GM12878 (cell line): Measurements from ENCODE around the gene PPP1R13L. TPM values are rescaled to one million over a fixed set of nuclear protein-coding genes. Genes with fewer than 3 reads are reported as not detected.
A peak's percentile ranks its signal among the peaks of the same experiment; 100 is the strongest.

ENCODE experiments used
- CBFB ChIP-seq: IDR thresholded peaks from 2 replicates; pipeline ENCODE4 v1.6.1; 2016; ENCODE audit warnings: antibody characterized with exemption, low read depth
- CBX3 ChIP-seq: fragments of 200-600 bp; sonication (generic); IDR thresholded peaks from 2 replicates; pipeline ENCODE4 v1.6.1; 2016; ENCODE audit warnings: low read depth, borderline replicate concordance
- CHD4 ChIP-seq: fragments of 200-600 bp; sonication (generic); IDR thresholded peaks from 2 replicates; pipeline ENCODE4 v1.6.1; 2016; ENCODE audit warnings: mild to moderate bottlenecking
- CREM ChIP-seq: IDR thresholded peaks from 2 replicates; pipeline ENCODE4 v1.6.1; 2014; ENCODE audit warnings: antibody characterized with exemption, low read depth
- E2F4 ChIP-seq: IDR thresholded peaks from 2 replicates; pipeline ENCODE4 v1.6.1; 2012; ENCODE audit warnings: low read depth, low read length, improper control_type of control experiment
- ETV6 ChIP-seq, 2 experiments: fragments of 450-650 bp in 1 of 2; IDR thresholded peaks in 1 of 2; conservative IDR thresholded peaks in 1 of 2; 2 replicates each; pipeline ENCODE4 v1.6.1; 2014; ENCODE audit warnings: antibody characterized with exemption in 1 of 2, borderline replicate concordance in 1 of 2, low read depth in 1 of 2, mild to moderate bottlenecking in 1 of 2, moderate library complexity in 1 of 2
- FOS ChIP-seq: IDR thresholded peaks from 3 replicates; pipeline ENCODE4 v1.6.1; 2011; ENCODE audit warnings: borderline replicate concordance; ENCODE audit not compliant: insufficient read length; ENCODE audit errors: extremely low read depth
- HCFC1 ChIP-seq: fragments of 150-350 bp; IDR thresholded peaks from 2 replicates; pipeline ENCODE4 v1.6.1; 2014; ENCODE audit warnings: low read length
- IKZF2 ChIP-seq, 2 experiments: fragments of 450-650 bp; IDR thresholded peaks; 2 replicates each; pipeline ENCODE4 v1.6.1; 2017; ENCODE audit warnings: mild to moderate bottlenecking in 2 of 2, moderate library complexity in 2 of 2
- NR2C2 ChIP-seq: IDR thresholded peaks from 2 replicates; pipeline ENCODE4 v1.6.1; 2011; ENCODE audit warnings: borderline replicate concordance, low read depth; ENCODE audit not compliant: control insufficient read depth, insufficient read length
- PKNOX1 ChIP-seq: fragments of 450-650 bp; IDR thresholded peaks from 2 replicates; pipeline ENCODE4 v1.6.1; 2016; ENCODE audit warnings: mild to moderate bottlenecking
- SIX5 ChIP-seq: IDR thresholded peaks from 2 replicates; pipeline ENCODE4 v1.6.1; 2011; ENCODE audit warnings: mild to moderate bottlenecking, low read depth, low read length, moderate library complexity; ENCODE audit not compliant: severe bottlenecking
- TCF12 ChIP-seq: IDR thresholded peaks from 2 replicates; pipeline ENCODE4 v1.6.1; 2011; ENCODE audit warnings: low read depth, mild to moderate bottlenecking, low read length
- TCF7 ChIP-seq: IDR thresholded peaks from 2 replicates; pipeline ENCODE4 v1.6.1; 2014; ENCODE audit warnings: antibody characterized with exemption, borderline replicate concordance
- YY1 ChIP-seq: IDR thresholded peaks from 2 replicates; pipeline ENCODE4 v1.6.1; 2011; ENCODE audit warnings: low read depth, mild to moderate bottlenecking, low read length
- ZNF274 ChIP-seq: IDR thresholded peaks from one replicate; pipeline ENCODE4 v1.8.0; 2011; ENCODE audit not compliant: insufficient read length, insufficient read depth
- polyA plus RNA-seq, 11 experiments: library from polyadenylated mRNA; depleted of rRNA in 4 of 11; unstranded in 6 of 11; stranded (reverse) in 5 of 11; fragments of >200 nt; fragmentation: Nextera tagmentation in 4 of 11; fragmentation: Illumina TruSeq in 1 of 11; extraction: Ambion mirVana in 4 of 11; extraction: Trizol in 1 of 11; gene quantifications; 1 replicate in 1 of 11; 2 replicates in 10 of 11; pipeline versions ENCODE4 v1.2.1 to v1.2.3, GENCODE V29; 2011 to 2016; ENCODE audit warnings: inconsistent platforms in 2 of 11, missing spikeins in 2 of 11, low read depth in 1 of 11
- total RNA-seq, 4 experiments: library from RNA; depleted of rRNA in 3 of 4; stranded (reverse); fragments of >200 nt in 3 of 4; fragmentation: Illumina TruSeq in 1 of 4; extraction: Trizol in 1 of 4; gene quantifications; 2 replicates each; pipeline versions ENCODE4 v1.2.1 to v1.2.3, GENCODE V29; 2013 to 2021
- TF ChIP-seq, protein P1 (sequence below): fragments of 450-650 bp; IDR thresholded peaks from 2 replicates; pipeline ENCODE4 v1.6.1; 2018; ENCODE audit warnings: borderline replicate concordance, mild to moderate bottlenecking; ENCODE audit not compliant: partially characterized antibody
- TF ChIP-seq, protein P2 (sequence below): fragments of 450-650 bp; IDR thresholded peaks from 2 replicates; pipeline ENCODE4 v1.6.1; 2018; ENCODE audit warnings: mild to moderate bottlenecking, low read depth, moderate library complexity; ENCODE audit not compliant: partially characterized antibody
- TF ChIP-seq, protein P3 (sequence below): fragments of 150-350 bp; IDR thresholded peaks from 2 replicates; pipeline ENCODE4 v1.6.1; 2016; ENCODE audit warnings: low read depth, low read length

Gene PPP1R13L
- total and polyA plus RNA-seq, 10 of the 15 experiments (the other 5 are each of a cell fraction or from before 2014, with no cell fraction given), result 0.40 to 10.0 (median 2.5) TPM

DNA sequence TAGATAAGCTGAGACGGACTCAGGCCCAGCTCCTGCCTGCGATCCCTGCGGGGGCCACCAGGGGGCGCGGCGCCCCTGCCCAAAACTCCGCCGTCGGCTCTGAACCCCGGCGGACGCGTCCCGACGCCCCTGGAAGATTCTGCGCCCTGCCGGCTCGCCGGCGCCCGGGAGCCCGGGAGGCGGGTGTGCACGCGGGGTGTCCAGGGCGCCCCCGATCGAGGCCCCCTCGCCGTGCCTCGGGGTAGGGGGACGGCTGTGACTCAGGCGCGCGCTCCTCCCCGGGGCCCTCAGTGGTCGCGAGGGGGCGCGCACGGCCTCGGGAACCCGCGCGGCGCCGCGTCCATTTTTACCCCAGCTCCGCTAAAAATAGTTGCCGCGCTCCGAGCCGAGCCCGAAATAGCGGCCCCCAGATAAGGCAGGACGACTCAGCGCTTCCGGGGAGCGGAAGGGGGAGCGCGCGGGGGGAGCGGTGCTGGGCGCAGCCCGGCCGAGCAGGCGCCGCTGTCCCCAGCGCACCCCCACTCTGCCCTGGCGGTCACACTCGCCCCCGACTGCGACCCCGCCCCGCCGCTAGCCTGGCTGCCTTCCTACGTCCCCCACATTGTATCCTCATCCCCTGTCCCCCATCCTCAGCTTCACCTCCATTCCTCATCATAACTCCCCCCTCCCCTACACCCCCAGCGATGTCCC lies 34.8 kb upstream of the PPP1R13L start (continued):
- TF ChIP-seq ETV6 (conservative IDR thresholded peaks at IDR 0.05 in 1 of 2, IDR thresholded peaks at IDR 0.05 in 1 of 2; ENCODE audit: borderline replicate concordance in 1 of 2, low read depth in 1 of 2) (0 out of 4 replicates have a peak, but pooled peaks of 1 of the 2 experiments have one; percentile 16), NR2C2 (no peak), PKNOX1 (no peak), CREM (0 out of 2 replicates have a peak, but pooled peaks have one; percentile 32), TCF7 (no peak), FOS (no peak), SIX5 (peak; percentile 16), E2F4 (0 out of 2 replicates have a peak, but pooled peaks have one; percentile 15), YY1 (peak; percentile 91), ZNF274 (no peak), CBFB (no peak), HCFC1 (peak; percentile 11; the same call in 1 of the 2 replicates), TCF12 (0 out of 2 replicates have a peak, but pooled peaks have one; percentile 21), CBX3 (no peak), IKZF2 (IDR thresholded peaks at IDR 0.05) (no peak), CHD4 (no peak)
- TF ChIP-seq, protein P1, sequence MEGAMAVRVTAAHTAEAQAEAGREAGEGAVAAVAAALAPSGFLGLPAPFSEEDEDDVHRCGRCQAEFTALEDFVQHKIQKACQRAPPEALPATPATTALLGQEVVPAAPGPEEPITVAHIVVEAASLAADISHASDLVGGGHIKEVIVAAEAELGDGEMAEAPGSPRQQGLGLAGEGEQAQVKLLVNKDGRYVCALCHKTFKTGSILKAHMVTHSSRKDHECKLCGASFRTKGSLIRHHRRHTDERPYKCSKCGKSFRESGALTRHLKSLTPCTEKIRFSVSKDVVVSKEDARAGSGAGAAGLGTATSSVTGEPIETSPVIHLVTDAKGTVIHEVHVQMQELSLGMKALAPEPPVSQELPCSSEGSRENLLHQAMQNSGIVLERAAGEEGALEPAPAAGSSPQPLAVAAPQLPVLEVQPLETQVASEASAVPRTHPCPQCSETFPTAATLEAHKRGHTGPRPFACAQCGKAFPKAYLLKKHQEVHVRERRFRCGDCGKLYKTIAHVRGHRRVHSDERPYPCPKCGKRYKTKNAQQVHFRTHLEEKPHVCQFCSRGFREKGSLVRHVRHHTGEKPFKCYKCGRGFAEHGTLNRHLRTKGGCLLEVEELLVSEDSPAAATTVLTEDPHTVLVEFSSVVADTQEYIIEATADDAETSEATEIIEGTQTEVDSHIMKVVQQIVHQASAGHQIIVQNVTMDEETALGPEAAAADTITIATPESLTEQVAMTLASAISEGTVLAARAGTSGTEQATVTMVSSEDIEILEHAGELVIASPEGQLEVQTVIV, result no peak
- TF ChIP-seq, protein P2, sequence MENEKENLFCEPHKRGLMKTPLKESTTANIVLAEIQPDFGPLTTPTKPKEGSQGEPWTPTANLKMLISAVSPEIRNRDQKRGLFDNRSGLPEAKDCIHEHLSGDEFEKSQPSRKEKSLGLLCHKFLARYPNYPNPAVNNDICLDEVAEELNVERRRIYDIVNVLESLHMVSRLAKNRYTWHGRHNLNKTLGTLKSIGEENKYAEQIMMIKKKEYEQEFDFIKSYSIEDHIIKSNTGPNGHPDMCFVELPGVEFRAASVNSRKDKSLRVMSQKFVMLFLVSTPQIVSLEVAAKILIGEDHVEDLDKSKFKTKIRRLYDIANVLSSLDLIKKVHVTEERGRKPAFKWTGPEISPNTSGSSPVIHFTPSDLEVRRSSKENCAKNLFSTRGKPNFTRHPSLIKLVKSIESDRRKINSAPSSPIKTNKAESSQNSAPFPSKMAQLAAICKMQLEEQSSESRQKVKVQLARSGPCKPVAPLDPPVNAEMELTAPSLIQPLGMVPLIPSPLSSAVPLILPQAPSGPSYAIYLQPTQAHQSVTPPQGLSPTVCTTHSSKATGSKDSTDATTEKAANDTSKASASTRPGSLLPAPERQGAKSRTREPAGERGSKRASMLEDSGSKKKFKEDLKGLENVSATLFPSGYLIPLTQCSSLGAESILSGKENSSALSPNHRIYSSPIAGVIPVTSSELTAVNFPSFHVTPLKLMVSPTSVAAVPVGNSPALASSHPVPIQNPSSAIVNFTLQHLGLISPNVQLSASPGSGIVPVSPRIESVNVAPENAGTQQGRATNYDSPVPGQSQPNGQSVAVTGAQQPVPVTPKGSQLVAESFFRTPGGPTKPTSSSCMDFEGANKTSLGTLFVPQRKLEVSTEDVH, result no peak
- TF ChIP-seq, protein P3, sequence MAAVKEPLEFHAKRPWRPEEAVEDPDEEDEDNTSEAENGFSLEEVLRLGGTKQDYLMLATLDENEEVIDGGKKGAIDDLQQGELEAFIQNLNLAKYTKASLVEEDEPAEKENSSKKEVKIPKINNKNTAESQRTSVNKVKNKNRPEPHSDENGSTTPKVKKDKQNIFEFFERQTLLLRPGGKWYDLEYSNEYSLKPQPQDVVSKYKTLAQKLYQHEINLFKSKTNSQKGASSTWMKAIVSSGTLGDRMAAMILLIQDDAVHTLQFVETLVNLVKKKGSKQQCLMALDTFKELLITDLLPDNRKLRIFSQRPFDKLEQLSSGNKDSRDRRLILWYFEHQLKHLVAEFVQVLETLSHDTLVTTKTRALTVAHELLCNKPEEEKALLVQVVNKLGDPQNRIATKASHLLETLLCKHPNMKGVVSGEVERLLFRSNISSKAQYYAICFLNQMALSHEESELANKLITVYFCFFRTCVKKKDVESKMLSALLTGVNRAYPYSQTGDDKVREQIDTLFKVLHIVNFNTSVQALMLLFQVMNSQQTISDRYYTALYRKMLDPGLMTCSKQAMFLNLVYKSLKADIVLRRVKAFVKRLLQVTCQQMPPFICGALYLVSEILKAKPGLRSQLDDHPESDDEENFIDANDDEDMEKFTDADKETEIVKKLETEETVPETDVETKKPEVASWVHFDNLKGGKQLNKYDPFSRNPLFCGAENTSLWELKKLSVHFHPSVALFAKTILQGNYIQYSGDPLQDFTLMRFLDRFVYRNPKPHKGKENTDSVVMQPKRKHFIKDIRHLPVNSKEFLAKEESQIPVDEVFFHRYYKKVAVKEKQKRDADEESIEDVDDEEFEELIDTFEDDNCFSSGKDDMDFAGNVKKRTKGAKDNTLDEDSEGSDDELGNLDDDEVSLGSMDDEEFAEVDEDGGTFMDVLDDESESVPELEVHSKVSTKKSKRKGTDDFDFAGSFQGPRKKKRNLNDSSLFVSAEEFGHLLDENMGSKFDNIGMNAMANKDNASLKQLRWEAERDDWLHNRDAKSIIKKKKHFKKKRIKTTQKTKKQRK, result no peak
